Keratinocyte (primary cell): ENCODE results near the gene PRAF2. TPM values are rescaled to one million over a fixed set of nuclear protein-coding genes. Genes with fewer than 3 reads are reported as not detected.

Experiments
- DNase-seq: peaks from one replicate; pipeline ENCODE4 v3.0.0-alpha.2; 2011; ENCODE audit warnings: low read depth, missing footprints, low spot score
- FAIRE-seq: peaks from 2 replicates; lab custom pipeline; 2011; peaks lifted over from hg19 to GRCh38; lab: Jason Lieb, UNC
- H2AFZ ChIP-seq: 2 replicates; pipeline ENCODE4 v1.6.0; 2012; ENCODE audit warnings: low read length, control low read depth, inconsistent platforms; ENCODE audit not compliant: control insufficient read depth
- H3K27ac ChIP-seq: 2 replicates; pipeline ENCODE4 v1.5.1; 2011; ENCODE audit warnings: low read length; ENCODE audit not compliant: control insufficient read depth, insufficient read depth
- H3K27me3 ChIP-seq: 3 replicates; pipeline ENCODE4 v1.6.0; 2011; ENCODE audit warnings: low read length; ENCODE audit not compliant: control insufficient read depth, insufficient read depth; ENCODE audit errors: extremely low read depth
- H3K36me3 ChIP-seq, 2 experiments: 2 replicates in 1 of 2; 3 replicates in 1 of 2; pipeline ENCODE4 v1.5.1; 2011; ENCODE audit warnings: low read length in 2 of 2, mild to moderate bottlenecking in 1 of 2; ENCODE audit not compliant: control insufficient read depth in 2 of 2, insufficient read depth in 2 of 2; ENCODE audit errors: extremely low read depth in 1 of 2
- H3K4me1 ChIP-seq: 3 replicates; pipeline ENCODE4 v1.5.1; 2011; ENCODE audit warnings: low read length; ENCODE audit not compliant: control insufficient read depth, insufficient read depth; ENCODE audit errors: extremely low read depth
- H3K4me2 ChIP-seq: 3 replicates; pipeline ENCODE4 v1.6.0; 2011; ENCODE audit warnings: low read depth, low read length; ENCODE audit not compliant: control insufficient read depth, insufficient read depth; ENCODE audit errors: extremely low read depth
- H3K4me3 ChIP-seq, 3 experiments: fragments of 200-600 bp in 1 of 3; sonication (generic) in 1 of 3; 2 replicates in 2 of 3; 3 replicates in 1 of 3; pipeline ENCODE4 v1.5.1; 2011 to 2016; ENCODE audit warnings: low read length in 3 of 3, mild to moderate bottlenecking in 3 of 3, control low read depth in 2 of 3, inconsistent platforms in 1 of 3, low read depth in 1 of 3, mixed read lengths in 1 of 3, mixed run types in 1 of 3, moderate library complexity in 1 of 3; ENCODE audit not compliant: control insufficient read depth in 2 of 3, insufficient read depth in 2 of 3; ENCODE audit errors: extremely low read depth in 1 of 3
- H3K79me2 ChIP-seq: 2 replicates; pipeline ENCODE4 v1.6.0; 2012; ENCODE audit warnings: low read length; ENCODE audit not compliant: control insufficient read depth, insufficient read depth
- H3K9ac ChIP-seq: 3 replicates; pipeline ENCODE4 v1.6.0; 2011; ENCODE audit warnings: low read length; ENCODE audit not compliant: control insufficient read depth, insufficient read depth; ENCODE audit errors: extremely low read depth
- H3K9me1 ChIP-seq: 3 replicates; pipeline ENCODE4 v1.6.0; 2011; ENCODE audit warnings: low read length; ENCODE audit not compliant: control insufficient read depth, insufficient read depth; ENCODE audit errors: extremely low read depth
- H3K9me3 ChIP-seq: 2 replicates; pipeline ENCODE4 v1.5.1; 2012; ENCODE audit warnings: low read depth, low read length; ENCODE audit not compliant: control insufficient read depth
- H4K20me1 ChIP-seq: 3 replicates; pipeline ENCODE4 v1.6.0; 2011; ENCODE audit warnings: low read length; ENCODE audit not compliant: control insufficient read depth, insufficient read depth; ENCODE audit errors: extremely low read depth
- EZH2 ChIP-seq: IDR thresholded peaks from one replicate; pipeline ENCODE4 v1.6.1; 2012; ENCODE audit warnings: inconsistent platforms, mild to moderate bottlenecking, low read length, moderate library complexity
- dilution Hi-C: fragments of 300-500 bp; cut with MboI; formaldehyde crosslinking; loops from one replicate; pipeline ENCODE4 v1.7.0; 2020; ENCODE audit warnings: low sequenced_read_pairs; ENCODE audit not compliant: extremely low pct_ligation_motif_present
- polyA plus RNA-seq, 5 experiments: library from polyadenylated mRNA; depleted of rRNA in 3 of 5; stranded (reverse) in 3 of 5; stranded (forward) in 1 of 5; unstranded in 1 of 5; fragments of >200 nt; gene quantifications; 1 replicate in 1 of 5; 2 replicates in 3 of 5; 3 replicates in 1 of 5; pipeline versions ENCODE4 v1.2.1 to v1.2.3, GENCODE V29; 2011 to 2012; ENCODE audit warnings: missing spikeins in 2 of 5, low read depth in 1 of 5, low replicate concordance in 1 of 5
- TF ChIP-seq, protein P1 (sequence below), 3 experiments: IDR thresholded peaks in 1 of 3; conservative IDR thresholded peaks in 1 of 3; optimal IDR thresholded peaks in 1 of 3; 2 replicates in 2 of 3; 3 replicates in 1 of 3; pipeline versions ENCODE3 to v1.5.1; 2011; ENCODE audit warnings: low read length in 3 of 3, mild to moderate bottlenecking in 3 of 3, moderate library complexity in 2 of 3, control low read depth in 1 of 3, inconsistent platforms in 1 of 3; ENCODE audit not compliant: insufficient read depth in 2 of 3; ENCODE audit errors: extremely low read depth in 1 of 3

Gene PRAF2
- polyA plus RNA-seq, 1 donor (not counting 4 experiments of a cell fraction or from before 2014, with no cell fraction given): 6.9 TPM

DNA sequence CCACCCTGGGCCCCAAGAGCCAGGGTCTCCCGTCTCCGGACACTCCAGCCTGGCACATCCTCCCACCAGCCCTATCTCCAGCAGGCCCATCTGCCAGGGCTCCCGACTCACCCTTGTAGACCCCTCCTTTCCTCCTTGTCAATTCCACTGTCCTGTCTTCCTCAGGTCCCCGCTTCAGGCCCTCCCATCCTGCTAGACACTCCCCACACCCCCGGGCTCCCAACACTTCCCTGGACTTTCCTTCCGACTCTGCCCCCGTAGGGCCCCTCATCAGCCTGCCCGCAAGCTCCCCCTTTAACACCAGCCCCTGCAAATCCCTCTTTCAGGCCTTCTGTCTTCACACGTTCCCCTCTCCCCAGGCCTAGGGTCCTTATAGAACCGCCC lies 1.1 kb downstream of the PRAF2 start:
- no peaks in the 10 kb centered on the region for H3K9me3 ChIP-seq
- H4K20me1 ChIP-seq: no peaks in the 10 kb centered on the region
- peaks cover 0 to 3% of the 10 kb centered on the region in 2 experiments for H3K36me3 ChIP-seq
- peaks cover 2% of the 10 kb centered on the region for H3K4me1 ChIP-seq
- FAIRE-seq: no peak
- no peaks in the 10 kb centered on the region for H3K9me1 ChIP-seq
- no peak overlapping the region for H3K9ac ChIP-seq
- H3K27ac ChIP-seq: no peak overlapping the region
- TF ChIP-seq, protein P1, sequence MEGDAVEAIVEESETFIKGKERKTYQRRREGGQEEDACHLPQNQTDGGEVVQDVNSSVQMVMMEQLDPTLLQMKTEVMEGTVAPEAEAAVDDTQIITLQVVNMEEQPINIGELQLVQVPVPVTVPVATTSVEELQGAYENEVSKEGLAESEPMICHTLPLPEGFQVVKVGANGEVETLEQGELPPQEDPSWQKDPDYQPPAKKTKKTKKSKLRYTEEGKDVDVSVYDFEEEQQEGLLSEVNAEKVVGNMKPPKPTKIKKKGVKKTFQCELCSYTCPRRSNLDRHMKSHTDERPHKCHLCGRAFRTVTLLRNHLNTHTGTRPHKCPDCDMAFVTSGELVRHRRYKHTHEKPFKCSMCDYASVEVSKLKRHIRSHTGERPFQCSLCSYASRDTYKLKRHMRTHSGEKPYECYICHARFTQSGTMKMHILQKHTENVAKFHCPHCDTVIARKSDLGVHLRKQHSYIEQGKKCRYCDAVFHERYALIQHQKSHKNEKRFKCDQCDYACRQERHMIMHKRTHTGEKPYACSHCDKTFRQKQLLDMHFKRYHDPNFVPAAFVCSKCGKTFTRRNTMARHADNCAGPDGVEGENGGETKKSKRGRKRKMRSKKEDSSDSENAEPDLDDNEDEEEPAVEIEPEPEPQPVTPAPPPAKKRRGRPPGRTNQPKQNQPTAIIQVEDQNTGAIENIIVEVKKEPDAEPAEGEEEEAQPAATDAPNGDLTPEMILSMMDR (optimal IDR thresholded peaks at IDR 0.05 in 1 of 3, IDR thresholded peaks at IDR 0.05 in 1 of 3, conservative IDR thresholded peaks at IDR 0.05 in 1 of 3; ENCODE audit: extremely low read depth in 1 of 3, insufficient read depth in 2 of 3, low read length in 3 of 3): no peak
- no peak for TF ChIP-seq EZH2
- H3K27me3 ChIP-seq: no peaks in the 10 kb centered on the region
- peak overlapping the region; percentile 38 to 66 (median 49) for H3K4me3 ChIP-seq
- peak overlapping the region; percentile 62 for H3K4me2 ChIP-seq
- no peak overlapping the region for H2AFZ ChIP-seq
- no peak for DNase-seq
- dilution Hi-C loops: no loop called here
- H3K79me2 ChIP-seq: no peaks in the 10 kb centered on the region

DNA sequence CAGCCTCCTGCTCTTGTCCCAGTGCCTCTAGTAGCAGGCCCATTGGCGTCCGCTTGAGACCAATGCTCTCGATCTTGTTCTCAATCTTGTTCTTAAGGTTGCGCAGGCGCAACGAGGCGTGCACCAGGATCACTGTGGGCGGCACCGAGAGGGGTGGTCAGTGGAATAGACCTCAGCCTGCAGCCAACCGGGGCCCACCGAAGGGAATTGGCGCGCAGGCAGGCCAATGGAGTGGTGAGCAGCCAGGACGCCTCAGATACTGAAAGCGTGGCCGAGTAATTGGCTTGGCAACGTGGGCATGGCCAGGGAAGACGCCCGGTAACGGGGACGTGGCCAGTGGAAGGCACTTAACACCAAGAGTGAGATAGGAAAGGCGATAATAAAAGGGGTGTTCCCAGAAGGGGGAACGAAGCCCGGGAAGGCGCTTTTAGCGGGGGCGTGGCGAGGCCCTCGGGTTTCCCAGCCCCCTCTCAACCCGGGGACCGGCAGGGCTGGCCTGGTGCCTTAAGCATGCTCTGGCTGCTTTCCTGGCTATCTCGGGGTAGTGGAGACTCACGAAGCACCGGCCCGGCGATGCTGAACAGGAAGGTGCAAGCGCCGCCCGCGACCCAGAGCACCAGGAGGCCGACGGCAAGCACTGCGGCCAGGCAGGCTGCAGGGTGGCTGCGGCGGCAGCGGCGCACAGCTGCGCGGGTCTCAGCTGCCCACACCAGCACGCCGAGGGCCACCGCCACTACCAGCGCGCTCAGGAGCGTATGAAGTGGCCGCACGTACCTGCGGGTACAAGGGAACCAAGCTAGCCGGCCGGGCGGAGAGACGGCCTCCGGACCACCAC lies 1.7 kb downstream of the PRAF2 start:
- H2AFZ ChIP-seq: no peak overlapping the region
- DNase-seq (no peak), FAIRE-seq (no peak)
- H3K9me1 ChIP-seq: no peaks in the 10 kb centered on the region
- no peaks in the 10 kb centered on the region for H3K9me3 ChIP-seq
- no peak overlapping the region for H3K9ac ChIP-seq
- dilution Hi-C loops: no loop called here
- TF ChIP-seq EZH2: no peak
- TF ChIP-seq, protein P1 (optimal IDR thresholded peaks at IDR 0.05 in 1 of 3, IDR thresholded peaks at IDR 0.05 in 1 of 3, conservative IDR thresholded peaks at IDR 0.05 in 1 of 3; ENCODE audit: extremely low read depth in 1 of 3, insufficient read depth in 2 of 3, low read length in 3 of 3): no peak
- H3K27ac ChIP-seq: no peak overlapping the region
- peak overlapping the region; percentile 62 for H3K4me2 ChIP-seq
- peaks cover 0 to 3% of the 10 kb centered on the region in 2 experiments for H3K36me3 ChIP-seq
- no peaks in the 10 kb centered on the region for H3K79me2 ChIP-seq
- H3K27me3 ChIP-seq: no peaks in the 10 kb centered on the region
- peak overlapping the region in 1 of 3 experiments; percentile 27 for H3K4me3 ChIP-seq
- no peaks in the 10 kb centered on the region for H4K20me1 ChIP-seq
- H3K4me1 ChIP-seq: peaks cover 2% of the 10 kb centered on the region
